ENCODE measurements around the gene MAP2K6. TPM values are rescaled to one million over a fixed set of nuclear protein-coding genes. Genes with fewer than 3 reads are reported as not detected.

The MAP2K6 gene
- total and polyA plus RNA-seq, 2 donors (not counting 3 experiments of a cell fraction or from before 2014, with no cell fraction given): 5.9 to 13.9 TPM

DNA sequence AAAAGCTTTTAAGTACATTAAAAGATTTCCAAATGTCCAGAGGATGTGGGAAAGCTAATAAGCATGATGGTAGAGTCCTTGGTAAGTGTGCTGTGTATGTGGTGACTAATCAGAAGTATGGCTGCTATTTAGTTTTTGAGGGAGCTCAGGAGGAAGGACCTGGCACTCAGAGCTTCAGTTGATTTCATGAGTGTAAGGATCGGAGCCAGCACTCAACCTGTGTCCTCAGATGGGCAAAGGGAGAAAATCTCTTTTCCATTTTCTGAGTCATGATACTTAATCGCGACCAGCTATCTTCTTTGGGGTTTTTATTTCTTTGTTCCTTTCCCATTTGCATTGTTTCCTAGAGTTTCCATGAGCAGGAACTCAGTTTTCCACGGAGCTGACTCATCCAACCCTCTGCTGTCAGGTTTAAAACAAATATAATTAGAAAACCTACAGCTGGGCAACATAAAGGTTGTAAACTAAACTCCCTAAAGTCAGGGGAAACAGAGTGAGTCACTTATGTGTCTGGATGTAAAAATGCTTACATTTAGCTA, 125.4 kb downstream of the MAP2K6 start:
- Histone ChIP-seq H4K20me1 (replicated peaks; ENCODE audit: control insufficient read depth, extremely low read depth, insufficient read depth, low read length) (no peaks in the 10 kb centered on the region), H3K36me3 (ENCODE audit: control insufficient read depth in 2 of 2, extremely low read depth in 1 of 2, insufficient read depth in 2 of 2, low read length in 2 of 2) (no peaks in the 10 kb centered on the region), H3K27me3 (ENCODE audit: control insufficient read depth in 2 of 2, insufficient read depth in 2 of 2, low read length in 2 of 2) (no peaks in the 10 kb centered on the region), H3K27ac (ENCODE audit: insufficient read depth, low read depth, low read length) (peak overlapping the region; percentile 89), H3K9ac (replicated peaks; ENCODE audit: extremely low read depth, insufficient read depth, low read length) (peak overlapping the region; percentile 50), H3K4me2 (ENCODE audit: insufficient read depth, low read length) (peak overlapping the region; percentile 66), H2AFZ (ENCODE audit: low read depth, low read length) (peak overlapping the region; percentile 32), H3K79me2 (ENCODE audit: control insufficient read depth, insufficient read depth, low read length) (no peaks in the 10 kb centered on the region), H3K9me3 (replicated peaks; ENCODE audit: control insufficient read depth, insufficient read depth, low read length) (no peaks in the 10 kb centered on the region), H3K4me1 (ENCODE audit: control insufficient read depth, extremely low read depth, insufficient read depth, low read length) (peaks cover 18% of the 10 kb centered on the region), H3K9me1 (replicated peaks; ENCODE audit: control insufficient read depth, extremely low read depth, insufficient read depth, low read length) (no peaks in the 10 kb centered on the region), H3K4me3 (replicated peaks in 1 of 3; ENCODE audit: insufficient read depth in 1 of 3, low read depth in 1 of 3, low read length in 3 of 3) (no peak overlapping the region)
- POLR2A ChIA-PET: interaction anchor here (0.6 to 1.4 kb wide), 5 partner anchors 20 to 619 kb away, joined by 3 to 4 read pairs (median 3); no protein-coding TSS in a partner anchor
- dilution Hi-C loops (cut with MboI; ENCODE audit: extremely low pct_ligation_motif_present, low sequenced_read_pairs) (no loop called here), intact Hi-C loops (cut with micrococcal nuclease) (loop anchor here (5.0 kb wide), 1 partner anchor 1082 kb away; no protein-coding TSS in a partner anchor)
- DNase-seq (ENCODE audit: low read depth, low spot score): peak; percentile 97
- TF ChIP-seq POLR2A (IDR thresholded peaks at IDR 0.05; ENCODE audit: low read depth, low read length): peak; percentile 34
- peak; percentile 90 for TF ChIP-seq FOS (IDR thresholded peaks at IDR 0.05; ENCODE audit: borderline replicate concordance, insufficient read depth, low read length)
- TF ChIP-seq GATA2 (IDR thresholded peaks at IDR 0.05; ENCODE audit: insufficient read depth, insufficient read length, low read depth, low read length): peak; percentile 64
- TF ChIP-seq JUN (IDR thresholded peaks at IDR 0.05; ENCODE audit: borderline replicate concordance, insufficient read depth, insufficient read length, low read depth): peak; percentile 72
- TF ChIP-seq, protein P1, sequence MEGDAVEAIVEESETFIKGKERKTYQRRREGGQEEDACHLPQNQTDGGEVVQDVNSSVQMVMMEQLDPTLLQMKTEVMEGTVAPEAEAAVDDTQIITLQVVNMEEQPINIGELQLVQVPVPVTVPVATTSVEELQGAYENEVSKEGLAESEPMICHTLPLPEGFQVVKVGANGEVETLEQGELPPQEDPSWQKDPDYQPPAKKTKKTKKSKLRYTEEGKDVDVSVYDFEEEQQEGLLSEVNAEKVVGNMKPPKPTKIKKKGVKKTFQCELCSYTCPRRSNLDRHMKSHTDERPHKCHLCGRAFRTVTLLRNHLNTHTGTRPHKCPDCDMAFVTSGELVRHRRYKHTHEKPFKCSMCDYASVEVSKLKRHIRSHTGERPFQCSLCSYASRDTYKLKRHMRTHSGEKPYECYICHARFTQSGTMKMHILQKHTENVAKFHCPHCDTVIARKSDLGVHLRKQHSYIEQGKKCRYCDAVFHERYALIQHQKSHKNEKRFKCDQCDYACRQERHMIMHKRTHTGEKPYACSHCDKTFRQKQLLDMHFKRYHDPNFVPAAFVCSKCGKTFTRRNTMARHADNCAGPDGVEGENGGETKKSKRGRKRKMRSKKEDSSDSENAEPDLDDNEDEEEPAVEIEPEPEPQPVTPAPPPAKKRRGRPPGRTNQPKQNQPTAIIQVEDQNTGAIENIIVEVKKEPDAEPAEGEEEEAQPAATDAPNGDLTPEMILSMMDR (IDR thresholded peaks at IDR 0.05; ENCODE audit: extremely low read depth in 1 of 2, insufficient read depth in 1 of 2, low read depth in 1 of 2, low read length in 2 of 2): no peak
- TF ChIP-seq POLR2AphosphoS5 (IDR thresholded peaks at IDR 0.05; ENCODE audit: insufficient read depth, low read depth, low read length): no peak
- TF ChIP-seq, protein P2, sequence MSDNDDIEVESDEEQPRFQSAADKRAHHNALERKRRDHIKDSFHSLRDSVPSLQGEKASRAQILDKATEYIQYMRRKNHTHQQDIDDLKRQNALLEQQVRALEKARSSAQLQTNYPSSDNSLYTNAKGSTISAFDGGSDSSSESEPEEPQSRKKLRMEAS (IDR thresholded peaks at IDR 0.05; ENCODE audit: insufficient read depth, insufficient read length): no peak
- TF ChIP-seq EZH2 (IDR thresholded peaks at IDR 0.05; ENCODE audit: borderline replicate concordance, low read depth, low read length, severe bottlenecking): no peak
- no peak for TF ChIP-seq MYC (IDR thresholded peaks at IDR 0.05; ENCODE audit: low read depth, low read length)
- CTCF ChIA-PET: interaction anchor here (0.7 to 3.6 kb wide), 20 partner anchors 9 to 1090 kb away, joined by 3 to 22 read pairs (median 6); partner anchors contain the start of gene MAP2K6
- TSS peak; percentile 91 for BruUV-seq (replicated peaks)
- peak; percentile 86 for FAIRE-seq

All from endothelial cell of umbilical vein (primary cell).